GM18873 (cell line): ENCODE results near the gene KLHL17.

Experiments used
- ATAC-seq: cut with Tn5 transposase; IDR thresholded peaks from one replicate; pipeline ENCODE4 v1.9.1; 2021; ENCODE audit warnings: mild to moderate bottlenecking, moderate library complexity, moderate number of reproducible peaks; ENCODE audit not compliant: unreplicated experiment, low FRiP score

Gene KLHL17

GRCh38 chr1:947958-948357, 12.4 kb upstream of the KLHL17 start:
- no peak for ATAC-seq

GRCh38 chr1:950268-950667, 10.1 kb upstream of the KLHL17 start:
- ATAC-seq: no peak

GRCh38 chr1:950881-951280, 9.5 kb upstream of the KLHL17 start:
- ATAC-seq: no peak

- no peak for ATAC-seq
Observed at GRCh38 chr1:951364-951763, 9.0 kb upstream of the KLHL17 start.

- no peak for ATAC-seq
Observed at GRCh38 chr1:952201-952600, 8.2 kb upstream of the KLHL17 start.

- no peak for ATAC-seq
Observed at GRCh38 chr1:952603-953002, 7.8 kb upstream of the KLHL17 start.

GRCh38 chr1:953524-954320, 6.7 kb upstream of the KLHL17 start:
- ATAC-seq: no peak

- no peak for ATAC-seq
Observed at GRCh38 chr1:954927-955326, 5.5 kb upstream of the KLHL17 start.

- ATAC-seq: no peak
Observed at GRCh38 chr1:955474-955873, 4.9 kb upstream of the KLHL17 start.

GRCh38 chr1:956636-957035, 3.7 kb upstream of the KLHL17 start:
- ATAC-seq: no peak

GRCh38 chr1:958823-959730, 1.3 kb upstream of the KLHL17 start, which contains the start of gene NOC2L:
Gene NOC2L (minus strand): TSS chr1:959256. CDS start chr1:959240, 16 bp downstream.
- ATAC-seq: peak; percentile 52

GRCh38 chr1:959731-960362, 537 bp upstream of the KLHL17 start:
- ATAC-seq: no peak

GRCh38 chr1:961132-961669, 817 bp downstream of the KLHL17 start:
- ATAC-seq: no peak

GRCh38 chr1:962381-963300, 2.3 kb downstream of the KLHL17 start:
- no peak for ATAC-seq

- ATAC-seq: no peak
Observed at GRCh38 chr1:963301-963651, 2.9 kb downstream of the KLHL17 start.

GRCh38 chr1:963746-964525, 3.6 kb downstream of the KLHL17 start:
- ATAC-seq: no peak

- ATAC-seq: no peak
Observed at GRCh38 chr1:964691-965525, 4.5 kb downstream of the KLHL17 start.

- no peak for ATAC-seq
Observed at GRCh38 chr1:965526-966134, 5.2 kb downstream of the KLHL17 start.
